HG03558 (cell line): ENCODE results near the gene HPS3.
"Not testable (repeated sequence)": the region's sequence is repeated elsewhere in the genome, so short reads cannot be mapped to it uniquely, and the experiment has no call there.

Experiments used
- ATAC-seq: cut with Tn5 transposase; IDR thresholded peaks from one replicate; pipeline ENCODE4 v1.9.1; 2021; ENCODE audit warnings: moderate number of reproducible peaks; ENCODE audit not compliant: unreplicated experiment; ENCODE audit errors: extremely low read depth

Gene HPS3

GRCh38 chr3:149129326-149130205 lies at the start of gene HPS3:
HPS3 (plus strand) TSS chr3:149129638; CDS start chr3:149129724, 86 bp downstream.
- ATAC-seq: peak; percentile 90

DNA sequence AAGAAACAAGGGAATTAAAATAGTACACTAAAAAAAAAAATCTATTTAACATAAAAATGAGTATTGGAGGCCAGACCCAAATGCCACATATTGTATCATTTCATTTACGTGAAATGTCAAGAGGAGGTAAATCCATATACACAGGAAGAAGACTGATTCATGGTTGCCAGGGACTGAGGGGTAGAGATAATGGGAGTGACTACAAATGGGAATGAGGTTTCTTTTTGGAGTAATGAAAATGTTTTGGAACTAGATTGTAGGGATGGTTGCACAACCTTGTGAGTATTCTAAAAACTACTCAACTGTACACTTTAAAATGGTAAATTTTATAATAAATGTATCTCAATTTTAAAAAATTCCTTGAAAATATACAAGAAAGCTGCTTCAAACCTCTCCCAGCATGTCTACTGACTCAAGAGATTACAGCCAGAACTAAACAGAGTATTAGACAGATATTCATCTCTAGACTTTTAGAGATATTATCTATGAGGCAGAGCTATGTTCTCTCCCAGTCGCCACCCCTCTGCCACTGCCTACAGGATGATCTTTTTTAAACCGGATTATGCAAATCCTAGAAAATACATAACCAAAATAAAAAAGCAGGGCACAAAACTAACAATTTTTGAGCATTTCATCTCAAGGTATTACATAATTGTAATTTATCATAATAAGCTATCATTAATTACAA lies 49.3 kb upstream of the HPS3 start:
- ATAC-seq: no peak

DNA sequence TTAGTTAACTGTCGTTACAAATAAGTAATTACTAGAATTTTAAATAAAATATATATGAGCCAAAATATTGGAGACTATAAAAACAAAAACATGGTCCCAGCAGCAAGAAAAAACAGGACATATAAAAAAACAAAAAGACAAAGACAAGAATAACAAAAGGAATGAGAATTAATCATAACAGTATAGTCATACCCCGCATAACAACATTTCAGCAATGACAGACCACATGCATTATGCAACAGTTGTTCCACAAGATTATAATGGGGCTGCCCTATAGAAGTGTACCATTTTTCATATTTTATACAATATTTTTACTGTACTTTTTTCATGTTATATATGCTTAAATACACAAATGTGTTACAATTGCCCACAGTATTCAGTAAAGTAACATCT lies 48.7 kb upstream of the HPS3 start:
- ATAC-seq: no peak

DNA sequence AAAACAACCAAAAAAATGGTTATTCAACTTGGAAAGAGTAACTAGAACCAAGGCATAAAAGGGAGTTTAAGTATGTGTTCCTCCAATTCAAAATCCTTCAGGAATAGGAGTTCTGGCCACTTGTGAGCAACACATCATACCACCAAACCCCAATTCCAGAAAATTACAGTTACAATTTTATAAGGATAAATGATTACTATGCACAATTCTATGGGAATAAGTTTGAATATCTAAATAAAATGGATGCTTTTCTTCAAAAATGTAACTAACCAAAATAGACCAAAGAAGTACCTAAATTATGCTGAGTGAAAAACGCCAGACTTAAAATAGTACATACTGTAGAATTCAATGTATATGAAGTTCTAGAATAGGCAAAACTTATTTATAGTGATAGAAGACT lies 47.7 kb upstream of the HPS3 start:
- no peak for ATAC-seq

DNA sequence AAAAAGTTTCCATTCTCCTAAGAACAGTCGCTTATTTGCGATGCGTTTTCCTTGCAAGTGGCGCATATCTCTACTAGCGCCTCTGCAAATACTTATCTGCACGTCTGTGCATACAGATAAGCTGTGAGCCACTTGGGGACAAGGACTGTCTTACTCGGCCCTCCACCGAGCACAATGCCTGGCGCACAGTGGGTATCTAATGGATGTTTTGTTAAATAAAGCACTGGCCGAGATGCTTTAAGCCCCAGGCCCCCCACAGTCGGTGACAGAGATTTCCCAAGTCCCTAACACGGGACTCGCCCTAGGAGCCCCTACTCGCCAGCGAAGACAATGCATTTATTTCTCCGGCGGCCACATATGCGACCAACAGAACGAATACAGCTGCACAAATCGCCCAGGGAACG lies 43.6 kb upstream of the HPS3 start:
- ATAC-seq: peak; percentile 19

DNA sequence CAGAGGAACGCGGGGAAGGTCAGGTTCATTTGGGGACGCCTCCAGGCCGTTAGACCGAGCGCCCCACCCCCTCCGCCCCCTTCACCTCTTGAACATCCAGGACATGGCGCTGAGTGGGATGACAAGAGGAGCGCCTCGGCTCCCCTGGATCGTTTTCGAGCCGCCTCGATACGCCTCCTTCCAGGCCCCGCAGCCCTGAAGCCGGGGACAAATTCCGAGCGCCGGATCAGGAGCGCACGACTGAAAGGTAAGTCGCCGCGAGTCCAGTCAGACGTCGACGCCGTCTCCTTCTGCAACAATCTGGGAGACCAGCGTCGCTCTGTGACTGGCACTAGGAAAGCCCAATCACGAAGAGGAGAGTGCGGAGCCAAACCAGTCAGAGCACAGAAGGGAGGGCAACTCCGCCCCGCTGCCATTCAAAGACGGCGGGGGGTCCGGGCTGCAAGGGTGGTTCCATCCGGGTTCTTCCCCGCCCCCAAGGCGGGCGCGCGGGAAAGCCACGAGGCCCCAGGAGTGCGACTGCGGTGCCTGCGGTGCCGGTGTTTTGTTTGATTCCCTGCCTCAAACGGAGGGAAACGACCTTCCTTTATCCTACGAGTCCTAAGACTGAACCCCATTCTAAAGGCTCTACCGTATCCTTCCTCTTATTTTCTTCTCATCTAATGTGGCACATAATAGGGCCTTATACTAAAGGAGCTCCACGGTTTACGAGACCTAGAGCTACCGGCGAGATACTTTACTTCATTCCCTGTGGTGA lies 43.0 kb upstream of the HPS3 start, which contains the start of gene HLTF:
TSS of gene HLTF (minus strand) at position 302 of the 757 bp plus-strand sequence. CDS start at position 105, 197 bp downstream.
- peak; percentile 99 for ATAC-seq

DNA sequence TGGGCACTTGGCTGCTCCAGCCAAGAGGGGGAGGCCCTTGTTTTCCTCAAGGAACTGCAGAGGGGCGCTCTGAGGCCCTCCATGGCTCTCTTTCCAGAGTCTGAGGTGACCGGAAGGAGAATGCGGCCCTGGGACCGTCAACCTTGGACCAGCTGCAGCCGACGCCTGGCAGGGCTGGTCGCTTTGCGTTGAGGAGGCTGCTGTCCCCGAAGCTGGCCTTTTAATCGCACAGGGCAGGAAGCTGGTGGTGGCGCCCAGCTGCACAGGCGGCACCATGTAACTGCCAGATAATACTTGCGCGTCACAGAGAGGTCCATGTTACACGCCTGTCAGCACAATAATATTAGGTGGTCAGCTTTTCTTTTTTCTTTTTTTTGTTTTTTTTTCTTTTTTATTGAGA lies 42.2 kb upstream of the HPS3 start:
- ATAC-seq: no peak

- no peak for ATAC-seq
Observed at GRCh38 chr3:149089395-149089794, 40.0 kb upstream of the HPS3 start.

DNA sequence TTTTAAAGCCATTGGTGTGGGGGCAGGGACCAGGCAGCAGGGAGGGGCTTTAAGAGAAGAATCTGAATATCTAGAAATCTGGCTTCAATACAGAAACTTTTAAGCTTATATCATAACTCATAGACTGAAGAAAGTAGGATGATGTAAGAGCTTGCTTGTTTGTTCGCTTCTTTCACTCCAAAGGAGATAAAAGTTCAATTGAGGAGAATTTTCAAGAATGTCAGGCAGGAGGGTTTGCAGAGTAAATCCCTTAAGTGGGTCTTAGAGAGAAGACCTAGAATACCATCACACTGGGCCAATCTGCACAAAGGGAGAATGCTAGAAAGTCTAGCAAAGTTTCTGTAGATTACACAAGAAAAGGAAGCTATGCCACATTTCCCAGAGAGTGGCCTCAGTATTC lies 39.0 kb upstream of the HPS3 start:
- ATAC-seq: no peak

DNA sequence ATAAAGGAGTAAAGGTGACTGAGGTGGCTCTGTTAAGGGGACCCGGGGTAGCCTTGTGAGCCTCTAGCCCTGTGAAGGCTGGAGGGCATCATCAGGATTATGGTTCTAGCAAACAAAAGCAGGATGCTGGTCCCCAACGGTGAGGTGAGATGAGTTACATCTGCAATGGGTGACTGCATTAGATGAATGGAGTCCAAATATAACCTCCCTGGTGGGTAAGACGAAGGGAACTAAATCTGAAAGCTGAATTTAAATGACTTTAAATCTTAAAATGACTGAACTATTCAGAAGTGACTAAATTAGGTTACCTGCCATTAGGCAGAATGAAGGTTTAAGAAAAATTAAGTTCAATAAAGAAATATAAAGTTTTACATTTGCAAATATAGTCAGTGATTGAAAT lies 38.5 kb upstream of the HPS3 start:
- ATAC-seq: no peak

- no peak for ATAC-seq
Observed at GRCh38 chr3:149091983-149092382, 37.5 kb upstream of the HPS3 start.

- peak; percentile 90 for ATAC-seq
Observed at GRCh38 chr3:149095487-149095886, 34.0 kb upstream of the HPS3 start.

- ATAC-seq: not testable (repeated sequence)
Observed at GRCh38 chr3:149097987-149098386, 31.5 kb upstream of the HPS3 start.

DNA sequence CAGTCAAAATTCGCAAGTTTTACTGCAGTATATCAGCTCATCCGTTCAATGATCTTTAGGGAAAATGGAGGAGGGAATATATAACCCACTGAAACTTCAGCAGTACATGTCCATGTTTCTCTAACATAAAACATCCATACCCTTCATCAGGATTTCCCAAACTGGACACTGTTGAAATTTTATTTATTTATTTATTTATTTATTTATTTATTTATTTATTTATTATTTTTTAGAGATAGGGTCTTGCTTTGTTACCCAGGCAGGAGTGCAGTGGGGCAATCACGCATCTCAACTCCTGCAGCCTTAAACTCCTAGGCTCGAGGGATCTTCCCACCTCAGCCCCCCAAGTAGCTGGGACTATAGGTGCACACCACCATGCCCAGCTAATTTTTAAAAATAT lies 28.3 kb upstream of the HPS3 start:
- ATAC-seq: no peak

DNA sequence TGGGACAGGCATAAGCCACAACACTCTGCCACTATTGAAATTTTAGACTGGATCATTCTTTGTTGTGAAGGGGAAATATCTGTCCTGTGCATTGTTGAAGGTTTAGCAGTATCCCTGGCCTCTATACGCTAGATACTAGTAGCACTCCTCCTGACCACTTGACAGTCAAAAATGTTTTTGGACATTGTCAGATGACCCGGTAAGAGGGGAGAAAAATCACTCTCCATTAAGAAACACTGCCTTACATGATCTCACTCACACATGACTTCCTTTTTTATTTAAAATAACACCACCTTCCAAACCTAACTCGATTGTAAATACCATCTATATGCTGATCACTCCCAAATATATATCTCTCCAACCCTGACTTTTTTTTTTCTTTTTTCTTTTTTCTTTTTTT lies 27.8 kb upstream of the HPS3 start:
- no peak for ATAC-seq

DNA sequence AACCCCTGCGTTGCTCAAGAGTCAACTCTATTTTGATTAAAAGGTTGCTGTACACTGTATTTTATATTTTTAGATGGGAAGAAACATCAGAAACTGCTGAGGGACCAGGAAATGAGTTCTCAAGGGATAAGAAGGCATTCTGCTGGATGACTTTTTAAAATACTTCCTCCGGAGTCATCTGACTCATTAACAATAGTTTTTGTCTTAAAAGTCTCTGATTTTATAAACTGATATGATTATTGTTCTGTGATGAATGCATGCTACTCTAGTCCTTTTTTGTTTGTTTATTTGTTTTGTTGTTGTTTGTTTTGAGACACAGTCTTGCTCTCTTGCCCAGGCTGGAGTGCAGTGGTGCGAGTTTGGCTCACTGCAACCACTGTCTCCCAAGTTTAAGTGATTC lies 25.0 kb upstream of the HPS3 start:
- ATAC-seq: no peak

DNA sequence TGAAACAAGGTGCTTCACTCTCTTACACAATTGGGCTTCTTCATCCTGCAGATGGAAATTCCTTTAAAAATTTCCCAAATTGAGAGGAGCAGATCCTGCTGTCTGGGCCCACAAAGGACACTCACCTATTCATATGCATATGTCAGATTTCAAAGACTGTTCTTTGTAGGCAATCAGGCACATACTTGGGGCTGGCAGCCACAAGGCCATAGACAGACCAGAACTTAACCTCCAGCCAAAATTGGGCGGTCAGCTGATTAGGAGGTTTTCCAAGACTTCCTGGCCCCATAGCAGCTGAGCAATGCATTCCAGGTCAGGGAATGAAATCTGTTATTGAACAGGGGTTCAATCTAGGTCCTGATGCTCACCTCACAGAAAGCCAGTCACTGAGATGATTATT lies 15.0 kb upstream of the HPS3 start:
- ATAC-seq: no peak

DNA sequence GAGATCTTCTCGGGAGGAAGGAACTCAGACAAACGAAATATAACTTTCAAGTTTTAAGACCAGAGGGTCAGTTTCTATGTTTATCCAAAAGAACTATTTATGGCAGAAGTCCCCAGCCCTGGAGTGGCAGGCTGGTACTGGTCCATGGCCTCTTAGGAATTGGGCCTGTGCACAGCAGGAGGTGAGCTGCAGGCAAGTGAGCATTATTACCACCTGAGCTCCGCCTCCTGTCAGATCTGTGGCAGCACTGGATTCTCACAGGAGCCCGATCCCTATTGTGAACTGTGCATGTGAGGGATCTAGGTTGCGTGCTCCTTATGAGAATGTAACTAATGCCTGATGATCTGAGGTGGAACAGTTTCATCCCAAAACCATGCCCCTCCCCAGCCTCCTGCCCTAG lies 14.3 kb upstream of the HPS3 start:
- no peak for ATAC-seq

GRCh38 chr3:149118724-149119123 lies 10.7 kb upstream of the HPS3 start:
- ATAC-seq: no peak

DNA sequence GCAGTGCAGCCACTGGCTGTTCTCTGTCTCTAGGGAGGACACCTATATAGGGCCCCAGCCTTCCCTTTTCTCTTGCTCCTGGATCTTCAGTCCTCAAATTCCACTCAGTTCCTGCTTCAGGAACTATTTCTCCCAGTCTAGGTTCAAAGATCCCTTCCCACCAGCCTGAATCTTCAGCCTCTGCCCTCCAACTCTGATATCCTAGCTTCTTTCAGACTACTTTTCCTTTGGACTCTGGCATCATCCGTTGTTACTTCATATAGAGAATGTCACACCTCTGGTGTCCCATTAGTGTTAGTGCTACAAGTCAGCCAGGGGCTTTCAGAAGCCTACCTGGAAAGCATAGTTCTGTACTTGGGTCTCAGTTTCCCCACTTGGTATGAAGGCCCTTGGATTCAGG lies 10.0 kb upstream of the HPS3 start:
- ATAC-seq: no peak
